H1 (cell line): ENCODE measurements around the gene PASD1. TPM values are rescaled to one million over a fixed set of nuclear protein-coding genes. Genes with fewer than 3 reads are reported as not detected.

Experiments used
- CTCF ChIA-PET: fragments of 300-600 bp; sonication (Branson Sonifier 250); formaldehyde crosslinking; loops from one replicate; lab custom pipeline; 2021; ENCODE audit not compliant: partially characterized antibody; lab: Charles Lee
- POLR2A ChIA-PET: fragments of 300-600 bp; sonication (Branson Sonifier 250); formaldehyde crosslinking; loops from one replicate; lab custom pipeline; 2021; ENCODE audit warnings: inconsistent platforms; ENCODE audit not compliant: partially characterized antibody; lab: Charles Lee
- DNase-seq, 2 experiments: peaks; one replicate each; pipeline versions ENCODE4 v3.0.0 to v3.0.0-alpha.2; 2010 to 2022; ENCODE audit warnings: low spot score in 2 of 2, low read depth in 1 of 2, mixed read lengths in 1 of 2
- FAIRE-seq: peaks from 2 replicates; lab custom pipeline; 2011; peaks lifted over from hg19 to GRCh38; lab: Jason Lieb, UNC
- H2AFZ ChIP-seq: 2 replicates; pipeline ENCODE4 v1.8.1; 2012; ENCODE audit warnings: low read length, inconsistent platforms
- H2AK5ac ChIP-seq: 2 replicates; pipeline ENCODE4 v1.6.1; 2013; ENCODE audit warnings: low read depth, low read length
- H2BK120ac ChIP-seq: replicated peaks from 2 replicates; pipeline ENCODE3; 2013; ENCODE audit warnings: low read depth, low read length, inconsistent platforms
- H2BK12ac ChIP-seq: 2 replicates; pipeline ENCODE4 v1.6.1; 2013; ENCODE audit warnings: low read depth, low read length
- H2BK15ac ChIP-seq: 2 replicates; pipeline ENCODE4 v1.6.1; 2013; ENCODE audit warnings: low read length
- H2BK20ac ChIP-seq: 2 replicates; pipeline ENCODE4 v1.6.1; 2013; ENCODE audit warnings: low read length
- H2BK5ac ChIP-seq: 2 replicates; pipeline ENCODE4 v1.6.1; 2013; ENCODE audit warnings: low read depth, low read length
- H3K14ac ChIP-seq: 2 replicates; pipeline ENCODE4 v1.6.1; 2013; ENCODE audit warnings: inconsistent platforms; ENCODE audit not compliant: insufficient read length
- H3K18ac ChIP-seq: 2 replicates; pipeline ENCODE4 v1.6.1; 2013; ENCODE audit warnings: low read length; ENCODE audit errors: extremely low read depth
- H3K23ac ChIP-seq: 2 replicates; pipeline ENCODE4 v1.6.1; 2013; ENCODE audit warnings: inconsistent platforms; ENCODE audit not compliant: insufficient read length
- H3K23me2 ChIP-seq: 2 replicates; pipeline ENCODE4 v1.6.1; 2013; ENCODE audit warnings: low read depth, low read length
- H3K27ac ChIP-seq: 2 replicates; pipeline ENCODE4 v1.6.1; 2011; ENCODE audit warnings: low read depth, low read length, inconsistent platforms
- H3K27me3 ChIP-seq, 4 experiments: replicated peaks in 1 of 4; 1 replicate in 1 of 4; 2 replicates in 3 of 4; pipeline versions ENCODE4 v1.6.1 to v1.8.1; 2011 to 2013; ENCODE audit warnings: low read length in 3 of 4, mild to moderate bottlenecking in 3 of 4, inconsistent platforms in 2 of 4, mixed read lengths in 2 of 4, moderate library complexity in 1 of 4; ENCODE audit not compliant: control insufficient read depth in 3 of 4, insufficient read depth in 3 of 4; ENCODE audit errors: extremely low read depth in 1 of 4
- H3K36me3 ChIP-seq, 4 experiments: 2 replicates each; pipeline versions ENCODE4 v1.6.1 to v1.8.1; 2011 to 2013; ENCODE audit warnings: mild to moderate bottlenecking in 4 of 4, low read length in 3 of 4, moderate library complexity in 2 of 4, control low read depth in 1 of 4, inconsistent platforms in 1 of 4; ENCODE audit not compliant: insufficient read depth in 4 of 4, control insufficient read depth in 2 of 4
- H3K4ac ChIP-seq: replicated peaks from 2 replicates; pipeline ENCODE3; 2013; ENCODE audit warnings: low read length, low read depth, mixed read lengths, inconsistent platforms; ENCODE audit not compliant: insufficient read length
- H3K4me1 ChIP-seq, 4 experiments: replicated peaks in 1 of 4; 1 replicate in 1 of 4; 2 replicates in 3 of 4; pipeline versions ENCODE4 v1.6.1 to v1.8.1; 2011 to 2013; ENCODE audit warnings: low read length in 3 of 4, inconsistent platforms in 2 of 4, mixed read lengths in 1 of 4; ENCODE audit not compliant: insufficient read depth in 4 of 4, control insufficient read depth in 3 of 4
- H3K4me2 ChIP-seq, 2 experiments: 2 replicates each; pipeline versions ENCODE4 v1.6.1 to v1.8.1; 2011 to 2013; ENCODE audit warnings: low read depth in 2 of 2, low read length in 2 of 2, control low read depth in 1 of 2, inconsistent platforms in 1 of 2, mild to moderate bottlenecking in 1 of 2; ENCODE audit not compliant: insufficient read depth in 1 of 2
- H3K4me3 ChIP-seq, 4 experiments: fragments of 200-600, 300-600 bp in 1 of 4; sonication (generic), shearing (Covaris generic), sonication (Bioruptor Twin) in 1 of 4; 2 replicates each; pipeline versions ENCODE4 v1.5.1 to v1.8.1; 2011 to 2016; ENCODE audit warnings: low read length in 4 of 4, low read depth in 3 of 4, control low read depth in 2 of 4, inconsistent platforms in 2 of 4, mild to moderate bottlenecking in 2 of 4, mixed read lengths in 1 of 4, moderate library complexity in 1 of 4; ENCODE audit not compliant: insufficient read depth in 2 of 4; ENCODE audit errors: extremely low read depth in 1 of 4
- H3K56ac ChIP-seq: replicated peaks from 2 replicates; pipeline ENCODE3; 2013; ENCODE audit warnings: low read depth, mild to moderate bottlenecking, mixed read lengths, low read length, inconsistent platforms; ENCODE audit not compliant: insufficient read length
- H3K79me1 ChIP-seq: 2 replicates; pipeline ENCODE4 v1.6.1; 2013; ENCODE audit warnings: low read depth, low read length, control low read depth
- H3K79me2 ChIP-seq, 2 experiments: 2 replicates each; pipeline versions ENCODE4 v1.6.1 to v1.8.1; 2012 to 2013; ENCODE audit warnings: low read length in 2 of 2, mild to moderate bottlenecking in 2 of 2, inconsistent platforms in 1 of 2; ENCODE audit not compliant: insufficient read depth in 2 of 2, control insufficient read depth in 1 of 2
- H3K9ac ChIP-seq, 4 experiments: replicated peaks in 1 of 4; 1 replicate in 1 of 4; 2 replicates in 3 of 4; pipeline versions ENCODE4 v1.6.1 to v1.8.1; 2011 to 2013; ENCODE audit warnings: low read depth in 3 of 4, low read length in 3 of 4, control low read depth in 2 of 4, mild to moderate bottlenecking in 2 of 4, moderate library complexity in 2 of 4, inconsistent platforms in 1 of 4; ENCODE audit errors: extremely low read depth in 1 of 4
- H3K9me3 ChIP-seq, 2 experiments: 2 replicates each; pipeline versions ENCODE4 v1.6.1 to v1.8.1; 2012 to 2013; ENCODE audit warnings: mild to moderate bottlenecking in 2 of 2, moderate library complexity in 2 of 2, control low read depth in 1 of 2, inconsistent platforms in 1 of 2, low read depth in 1 of 2, low read length in 1 of 2, mixed read lengths in 1 of 2; ENCODE audit not compliant: insufficient read depth in 2 of 2
- H4K20me1 ChIP-seq, 2 experiments: replicated peaks in 1 of 2; 2 replicates each; pipeline versions ENCODE3 to v1.8.1; 2011 to 2013; ENCODE audit warnings: inconsistent platforms in 2 of 2, low read length in 2 of 2, mild to moderate bottlenecking in 1 of 2; ENCODE audit not compliant: insufficient read depth in 2 of 2, control insufficient read depth in 1 of 2
- H4K5ac ChIP-seq: 2 replicates; pipeline ENCODE4 v1.6.1; 2013; ENCODE audit warnings: low read length, low read depth, mixed read lengths, inconsistent platforms; ENCODE audit not compliant: insufficient read length
- H4K8ac ChIP-seq: 2 replicates; pipeline ENCODE4 v1.8.0; 2013; ENCODE audit warnings: mild to moderate bottlenecking, moderate library complexity, low read length, inconsistent platforms; ENCODE audit not compliant: insufficient read depth; ENCODE audit errors: extremely low read depth
- H4K91ac ChIP-seq: replicated peaks from 2 replicates; pipeline ENCODE3; 2013; ENCODE audit warnings: low read length, mixed read lengths, inconsistent platforms; ENCODE audit not compliant: insufficient read length
- BCL11A ChIP-seq, 2 experiments: IDR thresholded peaks; one replicate each; pipeline ENCODE4 v1.6.1; 2011; ENCODE audit warnings: low read depth in 2 of 2, low read length in 2 of 2, mild to moderate bottlenecking in 2 of 2
- FOSL1 ChIP-seq: IDR thresholded peaks from 2 replicates; pipeline ENCODE4 v1.6.1; 2011; ENCODE audit warnings: mild to moderate bottlenecking, low read depth, low read length, moderate library complexity; ENCODE audit not compliant: insufficient read depth
- MAFK ChIP-seq: IDR thresholded peaks from 2 replicates; pipeline ENCODE4 v1.6.1; 2012; ENCODE audit warnings: low read depth, mild to moderate bottlenecking, improper control_type of control experiment, low read length
- POLR2A ChIP-seq, 2 experiments: IDR thresholded peaks; 1 replicate in 1 of 2; 2 replicates in 1 of 2; pipeline ENCODE4 v1.6.1; 2011; ENCODE audit warnings: low read depth in 2 of 2, low read length in 2 of 2, mild to moderate bottlenecking in 2 of 2; ENCODE audit errors: control extremely low read depth in 1 of 2
- WGBS, 2 experiments: shearing (Covaris generic) in 1 of 2; methylation state at CpG; one replicate each; pipeline versions ENCODE4 v1.1.6 to v1.1.7; 2013 to 2015; ENCODE audit warnings: low lambda C conversion rate in 2 of 2, mixed read lengths in 2 of 2, inconsistent platforms in 1 of 2, low coverage in 1 of 2, missing lambda C conversion rate in 1 of 2; ENCODE audit not compliant: insufficient replicate concordance in 2 of 2, insufficient coverage in 1 of 2, insufficient read length in 1 of 2; ENCODE audit errors: extremely low coverage in 1 of 2, missing lambda C conversion rate in 1 of 2; 5-methylcytosine and 5-hydroxymethylcytosine counted together
- polyA plus RNA-seq, 7 experiments: library from polyadenylated mRNA; depleted of rRNA in 3 of 7; stranded (reverse) in 5 of 7; unstranded in 2 of 7; fragments of >200 nt in 5 of 7; fragments of 200-250 nt in 2 of 7; gene quantifications; 1 replicate in 5 of 7; 2 replicates in 1 of 7; 4 replicates in 1 of 7; pipeline versions ENCODE4 v1.2.1 to v1.2.3, GENCODE V29; 2011 to 2013; ENCODE audit warnings: missing spikeins in 2 of 7, mixed read lengths in 2 of 7
- total RNA-seq: library from RNA; stranded (reverse); fragmentation: NEBNext Ultra II Directional; extraction: Animal tissue kit (Norgen Biotek cat#: 25700); gene quantifications from 2 replicates; pipeline ENCODE4 v1.2.1, GENCODE V29; 2021

The PASD1 gene
- total and polyA plus RNA-seq, 2 of the 8 experiments (the other 6 are each of a cell fraction or from before 2014, with no cell fraction given), result 0.03 to 0.09 TPM

DNA sequence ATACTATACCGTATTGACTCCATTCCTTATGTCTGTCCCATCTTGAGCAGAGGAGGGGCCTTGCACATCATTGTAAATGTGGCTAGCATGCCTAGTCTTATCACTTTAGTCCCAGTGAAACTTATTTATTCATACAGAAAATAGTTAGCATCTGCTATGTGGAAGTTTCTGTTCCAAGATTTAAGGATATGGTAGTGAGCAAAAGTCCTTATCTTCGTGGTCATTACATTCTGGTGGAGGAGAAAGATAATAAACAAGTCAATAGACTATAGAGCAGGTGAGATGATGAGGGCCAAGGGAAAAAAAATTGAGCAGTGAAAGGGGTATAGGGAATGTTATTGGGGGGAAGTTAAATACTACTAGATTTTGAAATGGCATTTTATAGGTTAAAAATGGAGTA, 68.3 kb downstream of the PASD1 start:
- Histone ChIP-seq H3K23ac (no peak overlapping the region), H4K5ac (no peak overlapping the region), H2BK12ac (no peak overlapping the region), H2AFZ (no peak overlapping the region), H3K79me1 (no peaks in the 10 kb centered on the region), H3K9ac (no peak overlapping the region), H3K9me3 (no peaks in the 10 kb centered on the region), H3K36me3 (no peaks in the 10 kb centered on the region), H3K4ac (no peak overlapping the region), H2BK120ac (no peak overlapping the region), H3K27ac (no peak overlapping the region), H3K27me3 (no peaks in the 10 kb centered on the region), H4K8ac (no peak overlapping the region), H3K4me3 (no peak overlapping the region), H2BK20ac (no peak overlapping the region), H2BK5ac (no peak overlapping the region), H3K18ac (no peak overlapping the region), H4K20me1 (no peaks in the 10 kb centered on the region), H2AK5ac (no peak overlapping the region), H3K23me2 (no peaks in the 10 kb centered on the region), H3K56ac (no peak overlapping the region), H3K14ac (no peak overlapping the region), H3K79me2 (no peaks in the 10 kb centered on the region), H3K4me1 (no peaks in the 10 kb centered on the region), H2BK15ac (no peak overlapping the region), H3K4me2 (no peak overlapping the region), H4K91ac (no peak overlapping the region)
- DNase-seq (no peak), FAIRE-seq (no peak)
- ChIA-PET POLR2A (no interaction called here), CTCF (no interaction called here)
- no peak for TF ChIP-seq POLR2A (IDR thresholded peaks at IDR 0.05; ENCODE audit: control extremely low read depth in 1 of 2, low read depth in 2 of 2, low read length in 2 of 2)
- TF ChIP-seq FOSL1, result no peak
- TF ChIP-seq MAFK, result no peak
- no peak for TF ChIP-seq BCL11A (IDR thresholded peaks at IDR 0.05; ENCODE audit: low read depth in 2 of 2, low read length in 2 of 2)
- WGBS, 2 experiments, result 85% methylated on average over 2 of the region's 2 CpGs; no CpG with 5 or more reads in 1 of the 2 experiments
